ENCODE measurements around the gene ARIH2.

The ARIH2 gene

GRCh38 chr3:49025793-49026520 lies 107.3 kb downstream of the ARIH2 start:
- TF ChIP-seq CTCF (IDR thresholded peaks at IDR 0.05) = no peak
- Histone ChIP-seq H3K4me3 (no peak overlapping the region), H3K27ac (no peak overlapping the region)
- DNase-seq (ENCODE audit: low spot score) = no peak

- Histone ChIP-seq H3K27ac (no peak overlapping the region), H3K4me3 (no peak overlapping the region)
- no peak for DNase-seq (ENCODE audit: low spot score)
- TF ChIP-seq CTCF (IDR thresholded peaks at IDR 0.05) = no peak
These were observed 107.9 kb downstream of the ARIH2 start for GRCh38 chr3:49026536-49026935.

GRCh38 chr3:49027634-49028033 lies 109.0 kb downstream of the ARIH2 start:
- no peak overlapping the region for H3K4me3 ChIP-seq
- DNase-seq (ENCODE audit: low spot score) = no peak
- TF ChIP-seq CTCF (IDR thresholded peaks at IDR 0.05) = no peak
- peak overlapping the region in 1 of 2 donors; percentile 92 for H3K27ac ChIP-seq

- peak overlapping the region; percentile 77 for H3K4me3 ChIP-seq
- peak overlapping the region; percentile 92 to 98 for H3K27ac ChIP-seq
- TF ChIP-seq CTCF (IDR thresholded peaks at IDR 0.05) = no peak
- DNase-seq (ENCODE audit: low spot score) = no peak
These were observed 109.6 kb downstream of the ARIH2 start for GRCh38 chr3:49028298-49028672.

- TF ChIP-seq CTCF (IDR thresholded peaks at IDR 0.05) = no peak
- DNase-seq (ENCODE audit: low spot score) = peak; percentile 95
- H3K4me3 ChIP-seq = peak within 1 kb of the TSS; percentile 77
- H3K27ac ChIP-seq = peak within 1 kb of the TSS; percentile 92 to 98
These were observed 110.3 kb downstream of the ARIH2 start, which contains the start of gene IMPDH2 for GRCh38 chr3:49028673-49029562. Gene IMPDH2, minus strand, starts transcription at chr3:49029398. Its CDS starts 48 bp downstream, at chr3:49029350.

GRCh38 chr3:49029563-49029884 lies 110.9 kb downstream of the ARIH2 start:
- H3K4me3 ChIP-seq = peak overlapping the region; percentile 77
- DNase-seq (ENCODE audit: low spot score) = no peak
- no peak for TF ChIP-seq CTCF (IDR thresholded peaks at IDR 0.05)
- peak overlapping the region; percentile 92 to 98 for H3K27ac ChIP-seq

Data from coronary artery (tissue), 2 donors.